ENCODE results near the gene AGBL3.

- TF ChIP-seq CTCF (conservative IDR thresholded peaks at IDR 0.05 in 1 of 2, IDR thresholded peaks at IDR 0.05 in 1 of 2; ENCODE audit: extremely low read depth in 1 of 2, insufficient read depth in 1 of 2, low read depth in 1 of 2, low read length in 2 of 2), result no peak
- TF ChIP-seq EZH2 (IDR thresholded peaks at IDR 0.05; ENCODE audit: borderline replicate concordance, low read length), result no peak
Measured at GRCh38 chr7:135023622-135024021, 37.3 kb downstream of the AGBL3 start.
